Stimulated activated CD8-positive, alpha-beta memory T cell treated with anti-CD3 and anti-CD28 coated beads, Interleukin-4, amount 100 ng/mL, for 24 hours (primary cell): ENCODE results near the gene TAOK1.
"Not testable (repeated sequence)": the region's sequence is repeated elsewhere in the genome, so short reads cannot be mapped to it uniquely, and the experiment has no call there.

ENCODE experiments used
- DNase-seq: peaks from one replicate; pipeline ENCODE4 v3.0.0-alpha.2; 2020; ENCODE audit warnings: low read depth

Gene TAOK1

DNA sequence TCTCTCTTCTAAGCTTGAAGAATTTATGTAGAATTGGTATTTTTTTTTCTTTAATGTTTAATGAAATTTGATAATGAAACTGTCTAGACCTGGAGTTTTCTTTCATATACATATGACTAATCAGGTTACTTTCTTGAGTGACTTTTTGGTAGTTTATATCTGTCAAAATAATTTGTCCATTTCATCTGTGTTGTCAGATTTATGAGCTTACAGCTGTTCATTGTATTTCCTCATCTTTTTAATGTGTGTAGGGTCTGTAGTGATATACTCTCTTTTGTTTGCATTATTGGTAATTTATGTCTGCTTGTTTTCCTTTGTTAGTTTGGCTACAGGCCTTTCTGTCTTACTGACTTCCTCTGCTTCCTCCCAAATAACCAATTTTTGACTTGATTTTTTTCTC is 55.7 kb downstream of the TAOK1 start:
- no peak for DNase-seq

DNA sequence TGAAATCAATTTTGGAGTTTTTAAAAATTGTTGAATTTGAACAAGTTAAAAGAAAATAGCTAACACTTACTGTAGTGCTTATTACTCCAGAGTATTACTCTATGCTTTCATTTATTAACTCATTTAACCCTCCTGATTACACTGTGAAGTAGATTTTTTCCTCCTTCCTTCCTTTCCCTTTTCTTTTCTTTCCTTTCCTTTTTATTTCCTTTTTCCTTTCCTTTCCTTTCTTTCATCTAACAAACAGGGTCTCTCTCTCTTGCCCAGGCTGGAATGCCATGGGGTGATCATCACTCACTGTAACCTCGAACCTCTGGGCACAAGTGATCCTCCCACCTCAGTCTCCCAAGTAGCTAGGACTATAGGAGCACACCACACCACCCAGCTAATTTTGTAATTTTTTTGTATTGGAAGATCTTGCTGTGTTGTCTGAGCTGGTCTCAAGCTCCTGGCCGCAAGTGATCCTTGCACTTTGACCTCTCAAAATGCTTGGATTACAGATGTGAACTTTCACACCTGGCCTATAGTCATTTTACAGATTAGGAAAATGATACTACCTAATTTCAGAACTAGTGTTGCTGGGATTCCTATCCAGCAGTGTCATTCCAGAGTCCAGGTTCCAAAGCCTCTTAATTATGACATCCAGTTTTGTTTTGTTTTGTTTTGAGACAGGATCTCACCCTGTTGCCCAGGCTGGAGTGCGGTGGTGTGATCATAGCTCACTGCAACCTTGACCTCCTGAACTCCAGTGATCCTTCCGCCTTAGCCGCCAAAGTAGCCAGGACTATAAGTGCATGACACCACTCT is 59.9 kb downstream of the TAOK1 start:
- DNase-seq: no peak

DNA sequence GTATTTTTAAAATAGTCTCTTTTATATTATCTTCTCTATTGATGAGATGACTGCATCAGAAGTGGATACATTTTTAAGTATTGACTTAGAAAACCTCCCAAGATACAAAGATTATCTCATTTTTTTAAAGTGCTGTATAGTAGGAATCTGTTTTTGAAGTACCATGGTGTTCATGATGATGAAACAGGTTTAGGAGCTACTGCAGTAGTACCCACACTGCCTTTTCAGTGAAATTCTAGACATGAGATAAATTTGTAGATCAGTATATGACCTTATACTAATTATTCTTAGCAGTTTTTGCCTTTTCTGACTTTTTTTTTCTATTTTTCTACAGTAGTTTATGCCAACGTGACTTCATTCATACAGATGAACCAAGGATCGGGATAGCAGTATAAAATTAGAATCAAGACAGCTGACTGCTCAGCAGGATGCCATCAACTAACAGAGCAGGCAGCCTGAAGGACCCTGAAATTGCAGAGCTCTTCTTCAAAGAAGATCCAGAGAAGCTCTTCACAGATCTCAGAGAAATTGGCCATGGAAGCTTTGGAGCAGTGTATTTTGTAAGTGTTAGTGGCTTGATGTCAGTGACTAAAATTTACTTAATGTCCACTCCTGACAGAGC is 61.1 kb downstream of the TAOK1 start:
- no peak for DNase-seq

DNA sequence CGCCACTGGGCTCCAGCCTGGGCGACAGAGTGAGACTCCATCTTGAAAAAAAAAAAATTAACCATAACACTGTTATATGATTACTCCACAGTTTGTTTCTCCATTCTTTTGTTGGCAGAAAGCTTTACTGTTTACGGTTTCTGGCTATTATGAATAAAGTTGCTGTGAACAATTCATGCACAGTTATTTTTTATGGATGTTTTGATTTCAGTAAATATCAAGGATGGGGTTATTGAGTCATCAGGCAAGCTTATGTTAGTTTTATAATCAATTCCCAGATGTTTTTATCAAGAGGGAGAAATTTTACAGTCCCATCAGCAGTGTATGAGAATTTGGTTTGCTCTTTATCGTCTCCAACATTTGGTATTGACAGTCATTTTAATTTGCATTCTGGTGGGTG is 67.9 kb downstream of the TAOK1 start:
- no peak for DNase-seq

DNA sequence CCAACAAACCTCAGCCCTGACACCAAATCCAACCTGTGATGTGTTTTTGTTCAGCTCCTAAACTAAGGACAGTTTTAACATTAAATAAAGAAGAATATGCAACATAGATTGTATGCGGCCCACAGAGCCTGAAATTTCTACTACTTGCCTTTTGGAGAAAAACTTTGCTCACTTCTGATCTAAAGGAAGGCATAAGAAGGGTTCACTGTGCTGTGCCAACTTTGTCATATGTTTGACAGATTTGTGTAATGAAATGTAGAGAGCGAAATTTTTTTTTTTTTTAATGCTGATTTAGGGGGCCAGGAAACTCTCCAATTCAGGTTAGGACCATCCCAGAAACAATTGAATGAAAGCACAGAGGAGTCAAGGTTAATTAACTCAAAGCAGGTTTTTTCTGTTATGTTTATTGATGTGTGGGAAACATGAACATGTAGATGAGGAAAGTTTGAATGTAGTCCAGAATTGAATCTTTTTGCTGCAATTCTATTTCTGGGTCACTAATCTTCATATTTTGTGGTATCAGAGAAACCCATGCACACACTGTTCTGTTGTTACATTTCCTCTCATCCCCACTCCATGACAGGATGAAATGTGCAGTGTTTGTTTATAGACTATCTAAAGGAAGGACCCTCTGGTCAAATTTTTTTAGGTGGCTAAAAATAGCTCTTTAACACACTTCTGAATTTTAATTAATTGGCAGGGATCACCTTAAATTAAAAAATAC is 71.5 kb downstream of the TAOK1 start:
- DNase-seq: no peak

DNA sequence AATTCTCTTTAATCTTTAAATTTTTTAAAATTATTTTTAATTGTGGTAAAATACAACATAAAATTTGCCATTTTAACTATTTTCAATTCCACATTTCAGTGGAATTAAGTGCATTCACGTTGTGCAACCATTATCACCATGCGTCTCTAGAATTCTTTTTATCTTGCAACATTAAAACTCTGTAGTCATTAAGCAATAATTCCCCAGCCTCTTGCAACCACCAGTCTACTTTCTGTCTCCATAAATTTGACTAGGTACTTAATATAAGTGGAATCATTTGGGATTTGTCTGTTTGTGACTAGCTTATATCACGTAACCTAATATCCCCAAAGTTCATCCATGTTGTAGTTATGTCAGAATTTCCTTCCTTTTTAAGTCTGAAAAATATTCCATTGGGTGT is 79.1 kb downstream of the TAOK1 start:
- no peak for DNase-seq

DNA sequence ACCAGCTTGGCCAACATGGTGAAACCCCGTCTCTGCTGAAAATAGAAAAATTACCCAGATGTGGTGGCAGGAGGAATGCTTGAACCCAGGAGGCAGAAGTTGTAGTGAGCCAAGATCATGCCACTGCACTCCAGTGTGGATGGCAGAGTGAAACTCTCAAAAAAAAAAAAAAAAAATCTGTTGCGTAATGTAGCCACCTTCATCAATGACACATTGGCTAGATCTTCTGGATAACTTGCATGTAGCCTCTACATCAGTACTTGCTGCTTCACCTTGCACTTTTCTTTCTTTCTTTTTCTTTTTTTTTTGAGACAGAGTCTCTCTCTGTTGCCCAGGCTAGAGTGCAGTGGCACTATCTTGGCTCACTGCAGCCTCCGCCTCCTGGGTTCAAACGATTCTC is 83.3 kb downstream of the TAOK1 start:
- DNase-seq: not testable (repeated sequence)

DNA sequence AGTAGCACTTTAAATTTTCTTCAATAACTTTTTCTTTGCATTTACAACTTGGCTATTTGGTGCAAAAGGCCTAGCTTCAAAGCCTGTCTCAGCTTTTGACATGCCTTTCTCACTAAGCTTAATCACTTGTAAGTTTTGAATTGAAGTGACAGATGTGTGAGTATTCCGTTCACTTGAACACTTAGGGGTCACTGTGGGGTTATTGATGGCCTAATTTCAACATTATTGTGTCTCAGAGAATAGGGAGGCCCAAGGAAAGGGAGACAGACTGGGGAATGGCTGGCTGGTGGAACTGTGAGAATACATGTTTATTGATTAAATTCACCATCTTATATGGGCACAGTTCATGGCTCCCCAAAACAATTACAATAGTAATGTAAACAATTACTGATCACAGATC is 84.1 kb downstream of the TAOK1 start:
- DNase-seq: no peak

DNA sequence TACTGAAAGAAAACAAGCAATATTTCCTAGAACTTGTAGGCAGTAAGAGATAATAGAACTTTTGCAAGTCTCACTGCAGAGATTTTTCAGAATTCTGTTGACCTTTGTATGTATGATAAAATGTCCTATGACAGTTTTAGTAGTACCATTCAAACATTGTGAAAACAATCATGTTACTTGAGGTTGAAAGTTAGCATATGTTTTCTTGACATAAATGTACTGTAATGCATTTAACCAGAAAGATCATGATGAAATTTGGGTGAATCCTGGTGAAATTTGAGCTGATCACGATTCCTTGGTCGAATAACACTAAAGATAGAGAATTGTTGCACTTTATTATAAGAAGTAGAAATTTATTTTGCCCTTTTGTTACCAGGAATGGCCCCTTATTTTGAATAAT is 85.7 kb downstream of the TAOK1 start:
- DNase-seq: no peak

DNA sequence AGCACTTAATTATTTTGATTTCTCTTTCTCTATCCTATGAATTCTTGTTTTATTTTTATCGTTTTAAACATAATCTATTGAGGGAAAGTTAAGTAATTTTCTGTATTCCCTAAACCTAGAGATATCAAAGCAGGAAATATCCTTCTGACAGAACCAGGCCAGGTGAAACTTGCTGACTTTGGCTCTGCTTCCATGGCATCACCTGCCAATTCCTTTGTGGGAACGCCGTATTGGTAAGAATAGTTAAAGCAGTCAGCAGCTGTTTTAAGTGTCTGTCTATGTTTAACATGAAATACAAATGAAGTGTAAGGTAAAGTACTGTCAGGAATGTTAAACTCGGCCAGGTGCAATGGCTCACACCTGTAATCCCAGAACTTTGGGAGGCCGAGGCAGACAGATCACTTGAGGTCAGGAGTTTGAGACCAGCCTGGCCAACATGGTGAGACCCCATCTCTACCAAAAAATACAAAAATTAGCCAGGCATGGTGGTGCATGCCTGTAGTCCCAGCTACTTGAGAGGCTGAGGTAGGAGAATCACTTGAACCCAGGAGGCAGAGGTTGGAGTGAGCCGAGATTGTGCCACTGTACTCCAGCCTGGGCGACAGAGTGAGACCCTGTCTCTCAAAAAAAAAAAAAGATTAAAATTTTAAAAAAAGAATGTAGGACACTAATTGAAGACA is 90.2 kb downstream of the TAOK1 start:
- not testable (repeated sequence) for DNase-seq

DNA sequence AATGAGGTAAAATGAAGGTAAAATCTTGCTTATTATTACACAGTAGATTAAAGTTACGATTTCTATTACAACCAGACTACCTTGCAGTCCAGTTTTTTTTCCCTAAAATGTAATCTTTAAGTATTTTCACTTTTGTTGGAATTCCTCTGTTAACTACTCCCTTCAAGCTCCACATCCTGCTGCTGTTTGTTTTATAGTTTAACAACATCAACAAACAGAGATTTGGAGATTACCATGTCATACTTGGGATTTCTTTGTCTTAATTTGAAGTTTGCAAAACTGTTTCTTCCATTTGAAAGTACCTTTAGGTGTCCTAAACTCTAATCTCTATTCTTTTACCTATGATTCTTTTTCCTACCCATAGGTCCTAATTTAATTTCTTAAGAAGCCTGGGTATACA is 93.3 kb downstream of the TAOK1 start:
- DNase-seq: no peak

DNA sequence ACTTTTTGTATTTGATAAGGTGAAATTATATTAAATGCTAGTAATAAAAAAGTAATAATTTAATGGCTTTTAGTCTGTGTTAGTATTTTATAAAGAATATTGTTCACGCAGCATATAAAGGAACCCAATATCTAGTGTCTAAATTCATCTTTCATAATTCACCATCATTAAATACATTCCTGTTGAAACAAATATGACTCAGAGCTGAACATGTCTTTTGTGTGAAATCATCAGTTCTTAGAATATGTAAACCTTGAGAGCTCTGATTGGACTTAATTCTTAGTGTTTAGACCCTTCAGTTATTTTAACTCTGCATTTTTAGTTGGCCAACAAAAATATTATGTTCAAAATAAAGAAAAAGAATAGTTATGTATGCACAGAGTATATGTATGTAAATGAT is 104.8 kb downstream of the TAOK1 start:
- no peak for DNase-seq

DNA sequence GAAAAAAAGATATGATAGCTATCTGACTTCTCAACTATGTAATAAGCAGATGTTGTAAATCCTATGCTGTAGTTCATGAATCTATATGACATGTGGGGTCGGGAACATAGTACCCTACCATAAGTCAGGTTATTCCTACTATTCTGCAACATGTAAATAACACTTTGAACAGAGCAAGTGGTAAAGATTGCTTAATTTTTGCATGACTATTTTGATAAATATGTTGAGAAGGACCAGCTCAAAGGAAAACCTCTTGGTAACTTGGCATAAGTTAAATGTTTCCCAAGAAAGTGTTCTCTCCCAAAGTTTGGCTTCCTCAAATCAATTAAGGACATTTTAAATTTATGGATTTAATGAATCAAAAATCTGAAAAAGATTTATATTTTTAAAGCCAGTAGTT is 114.5 kb downstream of the TAOK1 start:
- DNase-seq: no peak

DNA sequence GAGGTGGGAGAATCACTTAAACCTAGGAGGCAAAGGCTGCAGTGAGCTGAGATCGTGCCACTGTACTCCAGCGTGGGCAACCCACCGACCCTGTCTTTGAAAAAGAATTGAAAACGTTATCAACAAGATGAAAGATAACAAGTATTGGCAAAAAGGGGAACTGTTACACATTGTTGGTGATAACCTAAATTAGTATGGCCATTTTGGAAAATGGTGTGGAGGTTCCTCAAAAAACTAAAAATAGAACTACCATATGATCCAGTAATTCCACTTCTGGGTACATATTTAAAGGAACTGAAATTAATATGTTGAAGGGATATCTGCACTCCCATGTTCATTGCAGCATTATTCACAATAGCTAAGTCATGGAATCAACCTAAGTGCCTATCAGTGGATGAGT is 115.7 kb downstream of the TAOK1 start:
- no peak for DNase-seq

DNA sequence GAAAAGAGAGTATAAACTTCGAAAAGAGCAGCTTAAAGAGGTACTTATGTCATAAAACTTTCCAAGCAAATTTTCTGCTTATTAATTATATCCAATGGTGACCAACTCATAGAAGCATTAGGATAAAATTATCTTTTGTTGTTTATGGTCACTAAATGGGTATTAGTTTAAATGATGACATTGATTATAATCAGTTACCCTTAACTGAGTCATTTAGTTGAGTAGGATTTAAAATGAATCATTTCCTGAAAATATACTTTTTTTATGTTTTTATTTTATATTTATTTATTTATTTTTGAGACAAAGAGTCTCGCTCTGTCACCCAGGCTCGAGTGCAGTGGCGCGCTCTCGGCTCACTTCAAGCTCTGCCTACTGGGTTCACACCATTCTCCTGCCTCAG is 120.8 kb downstream of the TAOK1 start:
- no peak for DNase-seq

DNA sequence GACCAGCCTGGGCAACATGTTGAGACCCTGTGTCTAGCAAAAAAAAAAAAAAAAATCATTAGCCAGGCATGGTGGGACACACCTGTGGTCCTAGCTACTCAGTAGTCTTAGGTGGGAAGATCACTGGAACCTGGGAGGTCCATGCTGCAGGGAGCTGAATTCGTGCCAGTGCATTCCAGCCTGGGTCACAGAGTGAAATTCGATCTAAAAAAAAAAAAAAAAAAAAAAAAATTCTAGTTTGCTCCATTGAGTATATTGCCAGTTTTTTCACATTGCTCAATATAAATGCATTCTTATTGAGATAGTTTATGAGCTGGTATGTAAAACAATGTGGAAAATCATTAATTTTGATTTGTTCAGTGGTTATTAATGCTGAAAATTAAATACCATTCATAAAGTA is 124.6 kb downstream of the TAOK1 start:
- DNase-seq: no peak

DNA sequence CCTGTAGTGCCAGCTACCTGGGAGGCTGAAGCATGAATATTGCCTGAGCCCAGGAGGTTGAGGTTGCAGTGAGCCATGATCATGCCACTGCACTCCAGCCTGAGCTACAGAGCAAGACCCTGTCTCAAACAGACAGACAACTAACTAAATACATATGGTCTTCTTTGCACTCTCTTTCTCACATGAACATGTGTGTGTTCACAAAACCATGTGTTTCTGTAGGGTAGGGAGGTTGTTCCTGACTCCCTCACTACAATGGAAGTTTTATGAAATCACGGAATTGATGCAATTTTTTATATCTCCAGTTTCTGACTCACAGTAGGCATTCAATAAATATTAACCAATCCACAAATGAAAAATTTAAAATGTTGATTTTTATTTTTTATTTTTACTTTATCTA is 128.2 kb downstream of the TAOK1 start:
- DNase-seq: no peak

DNA sequence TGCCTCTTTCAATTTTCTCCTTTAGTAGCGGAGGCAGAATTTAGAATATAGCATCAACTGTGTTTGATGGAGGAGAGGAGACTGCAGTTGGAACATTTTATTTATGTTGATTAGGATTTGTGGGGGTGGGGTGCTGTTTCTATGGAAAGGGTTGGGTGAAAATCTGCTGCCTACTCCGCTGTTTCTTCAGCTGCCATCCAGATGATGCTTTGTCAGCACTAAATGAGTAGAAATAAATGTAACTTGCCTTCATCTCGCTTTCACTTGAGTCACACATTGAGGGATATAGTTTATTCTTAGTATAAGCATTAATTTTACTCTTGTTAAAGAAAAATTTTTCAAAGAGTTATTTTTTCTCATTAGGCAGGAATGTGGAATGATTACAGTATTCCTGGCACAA is 134.5 kb downstream of the TAOK1 start:
- DNase-seq: no peak

DNA sequence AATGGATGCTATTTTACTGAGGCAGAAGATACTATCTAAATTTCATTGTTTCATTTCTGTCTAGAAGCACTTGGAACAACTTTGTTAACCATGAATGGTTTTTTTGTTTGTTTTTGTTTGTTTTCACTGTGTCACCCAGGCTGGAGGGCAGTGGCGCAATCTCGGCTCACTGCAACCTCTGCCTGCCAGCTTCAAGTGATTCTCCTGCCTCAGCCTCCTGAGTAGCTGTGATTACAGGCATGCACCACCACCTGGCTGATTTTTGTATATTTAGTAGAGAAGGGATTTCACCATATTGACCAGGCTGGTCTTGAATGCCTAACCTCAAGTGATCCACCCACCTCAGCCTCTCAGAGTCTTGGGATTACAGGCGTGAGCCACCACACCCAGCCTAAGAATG is 136.2 kb downstream of the TAOK1 start:
- no peak for DNase-seq

DNA sequence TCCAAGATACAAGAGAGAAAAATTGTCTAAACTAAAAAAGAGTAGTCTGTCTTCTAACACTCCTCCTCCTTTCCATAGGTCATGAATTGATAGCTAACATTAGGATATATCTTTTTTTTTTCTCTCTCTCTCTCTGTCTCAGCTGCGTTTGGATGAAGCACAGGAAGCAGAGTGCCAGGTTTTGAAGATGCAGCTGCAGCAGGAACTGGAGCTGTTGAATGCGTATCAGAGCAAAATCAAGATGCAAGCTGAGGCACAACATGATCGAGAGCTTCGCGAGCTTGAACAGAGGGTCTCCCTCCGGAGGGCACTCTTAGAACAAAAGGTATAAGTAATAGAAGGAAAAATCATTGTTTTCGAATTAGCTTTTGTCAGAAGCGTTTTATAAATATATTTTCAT is 143.8 kb downstream of the TAOK1 start:
- DNase-seq: no peak

DNA sequence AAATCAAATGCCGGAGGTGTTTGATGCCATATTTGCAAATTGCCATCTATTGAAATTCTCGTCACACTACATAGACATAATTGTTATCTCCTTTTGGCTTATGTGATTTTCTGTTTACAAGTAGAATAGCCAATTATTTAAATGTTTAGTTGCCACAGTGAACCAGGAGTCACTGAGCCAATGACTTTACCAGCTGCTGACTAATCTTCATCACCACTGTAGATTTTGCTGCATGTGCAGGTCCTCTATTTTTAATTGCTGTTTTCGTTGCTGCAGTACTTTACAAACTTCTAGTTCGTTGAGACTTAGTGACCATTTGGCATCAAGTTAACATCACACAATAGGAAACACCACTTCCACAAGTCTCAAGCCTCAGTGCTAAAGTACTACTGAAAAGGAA is 153.9 kb downstream of the TAOK1 start:
- DNase-seq: no peak

DNA sequence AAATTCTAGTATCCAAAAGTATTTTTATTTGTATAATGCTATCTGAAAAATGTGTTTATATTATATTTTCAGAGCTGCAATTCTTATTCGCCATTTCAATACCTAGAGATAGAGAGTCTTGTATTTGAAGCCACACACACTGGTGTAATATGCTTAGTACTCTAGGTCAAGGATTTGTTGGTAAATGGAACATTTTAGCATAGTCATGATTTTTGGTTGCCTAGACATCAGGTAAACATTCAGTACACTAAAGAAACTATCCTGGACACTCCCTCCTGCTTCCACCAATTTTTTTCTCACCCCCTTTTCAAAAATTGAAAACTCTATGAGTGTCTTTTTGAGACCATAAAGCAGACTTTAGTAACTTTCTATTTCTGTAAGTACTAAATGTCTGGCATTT is 155.9 kb downstream of the TAOK1 start:
- no peak for DNase-seq

DNA sequence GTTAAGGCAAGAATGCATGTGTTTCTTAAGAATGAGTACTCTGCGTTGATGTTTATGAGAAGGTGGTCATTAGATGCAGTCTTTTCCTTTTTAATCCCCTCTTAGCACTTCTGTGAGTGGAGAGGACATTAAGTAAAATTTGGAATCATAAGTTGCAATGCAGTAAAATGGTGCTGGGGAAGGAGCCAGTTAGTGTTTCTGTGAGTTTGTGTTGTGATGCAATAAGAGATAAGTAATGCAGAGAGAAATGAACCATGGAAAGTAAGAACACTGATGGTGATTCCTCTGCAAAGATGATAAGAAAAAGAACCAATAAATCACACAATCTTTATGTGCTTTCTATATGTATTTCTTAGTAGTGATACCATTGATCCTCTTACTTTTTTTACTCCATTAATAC is 156.7 kb downstream of the TAOK1 start:
- DNase-seq: no peak
